Neural crest cell (in vitro differentiated cells): Measurements from ENCODE around the gene IBTK. TPM values are rescaled to one million over a fixed set of nuclear protein-coding genes. Genes with fewer than 3 reads are reported as not detected.

Experiments used
- DNase-seq: peaks from one replicate; pipeline ENCODE4 v3.0.0; 2021; ENCODE audit warnings: low read depth, mixed read lengths, low spot score
- H3K27ac Mint-ChIP-seq: one replicate; pipeline ENCODE4 v1.8.0; 2021; ENCODE audit warnings: mild to moderate bottlenecking, mixed read lengths; ENCODE audit not compliant: unreplicated experiment
- H3K27me3 Mint-ChIP-seq: 2 replicates; pipeline ENCODE4 v1.8.0; 2021; ENCODE audit warnings: low read depth, mild to moderate bottlenecking, mixed read lengths
- H3K36me3 Mint-ChIP-seq: 2 replicates; pipeline ENCODE4 v1.8.0; 2021; ENCODE audit warnings: low read depth, mild to moderate bottlenecking, mixed read lengths
- H3K4me1 Mint-ChIP-seq: 2 replicates; pipeline ENCODE4 v1.8.0; 2021; ENCODE audit warnings: mixed read lengths
- H3K4me3 Mint-ChIP-seq: one replicate; pipeline ENCODE4 v1.8.0; 2021; ENCODE audit warnings: mild to moderate bottlenecking, mixed read lengths
- H3K9me3 Mint-ChIP-seq: 2 replicates; pipeline ENCODE4 v1.8.0; 2021; ENCODE audit warnings: mixed read lengths
- total RNA-seq: library from RNA; stranded (reverse); gene quantifications from 2 replicates; pipeline ENCODE4 v1.2.1, GENCODE V29; 2021
- TF ChIP-seq, protein P1 (sequence below): fragments of 200-600 bp; sonication (generic); conservative IDR thresholded peaks from 2 replicates; pipeline ENCODE4 v1.5.0; 2021; ENCODE audit warnings: antibody characterized with exemption, mild to moderate bottlenecking

Gene IBTK
- total RNA-seq, 1 donor from 2014 or later = 26.5 TPM

DNA sequence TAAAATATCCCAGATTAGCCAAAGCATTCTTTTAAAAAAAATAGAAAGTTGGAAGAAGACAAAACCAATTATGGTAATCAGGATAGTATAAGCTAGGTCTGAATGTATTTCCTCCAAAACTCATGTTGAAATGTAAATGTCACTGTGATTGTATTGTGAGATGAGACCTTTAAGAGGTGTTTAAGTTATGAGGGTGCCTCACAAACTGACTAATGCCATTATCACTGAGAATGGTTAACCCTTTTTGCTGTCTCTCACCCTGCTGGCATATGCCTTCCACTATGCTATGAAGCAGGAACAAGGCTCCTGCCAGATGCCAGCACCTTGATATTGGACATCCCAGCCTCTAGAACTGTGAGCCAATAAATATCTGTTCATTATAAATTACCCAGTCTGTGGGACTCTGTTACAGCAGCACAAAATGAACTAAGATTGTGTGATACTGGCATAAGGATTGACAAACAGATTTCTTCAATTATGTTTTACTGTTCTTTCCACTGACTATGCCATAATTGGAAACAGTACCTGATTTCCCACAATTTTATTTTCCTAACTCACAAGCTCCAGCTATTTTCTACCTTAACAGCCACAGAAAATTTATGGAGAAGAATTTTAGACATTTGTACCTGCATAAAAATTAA is 63.8 kb downstream of the IBTK start:
- DNase-seq = no peak
- H3K9me3 Mint-ChIP-seq = no peaks in the 10 kb centered on the region
- TF ChIP-seq, protein P1, sequence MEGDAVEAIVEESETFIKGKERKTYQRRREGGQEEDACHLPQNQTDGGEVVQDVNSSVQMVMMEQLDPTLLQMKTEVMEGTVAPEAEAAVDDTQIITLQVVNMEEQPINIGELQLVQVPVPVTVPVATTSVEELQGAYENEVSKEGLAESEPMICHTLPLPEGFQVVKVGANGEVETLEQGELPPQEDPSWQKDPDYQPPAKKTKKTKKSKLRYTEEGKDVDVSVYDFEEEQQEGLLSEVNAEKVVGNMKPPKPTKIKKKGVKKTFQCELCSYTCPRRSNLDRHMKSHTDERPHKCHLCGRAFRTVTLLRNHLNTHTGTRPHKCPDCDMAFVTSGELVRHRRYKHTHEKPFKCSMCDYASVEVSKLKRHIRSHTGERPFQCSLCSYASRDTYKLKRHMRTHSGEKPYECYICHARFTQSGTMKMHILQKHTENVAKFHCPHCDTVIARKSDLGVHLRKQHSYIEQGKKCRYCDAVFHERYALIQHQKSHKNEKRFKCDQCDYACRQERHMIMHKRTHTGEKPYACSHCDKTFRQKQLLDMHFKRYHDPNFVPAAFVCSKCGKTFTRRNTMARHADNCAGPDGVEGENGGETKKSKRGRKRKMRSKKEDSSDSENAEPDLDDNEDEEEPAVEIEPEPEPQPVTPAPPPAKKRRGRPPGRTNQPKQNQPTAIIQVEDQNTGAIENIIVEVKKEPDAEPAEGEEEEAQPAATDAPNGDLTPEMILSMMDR = no peak
- H3K27ac Mint-ChIP-seq = no peak overlapping the region
- H3K36me3 Mint-ChIP-seq = peaks cover 4% of the 10 kb centered on the region
- no peaks in the 10 kb centered on the region for H3K4me1 Mint-ChIP-seq
- H3K27me3 Mint-ChIP-seq = no peaks in the 10 kb centered on the region
- H3K4me3 Mint-ChIP-seq = no peak overlapping the region

DNA sequence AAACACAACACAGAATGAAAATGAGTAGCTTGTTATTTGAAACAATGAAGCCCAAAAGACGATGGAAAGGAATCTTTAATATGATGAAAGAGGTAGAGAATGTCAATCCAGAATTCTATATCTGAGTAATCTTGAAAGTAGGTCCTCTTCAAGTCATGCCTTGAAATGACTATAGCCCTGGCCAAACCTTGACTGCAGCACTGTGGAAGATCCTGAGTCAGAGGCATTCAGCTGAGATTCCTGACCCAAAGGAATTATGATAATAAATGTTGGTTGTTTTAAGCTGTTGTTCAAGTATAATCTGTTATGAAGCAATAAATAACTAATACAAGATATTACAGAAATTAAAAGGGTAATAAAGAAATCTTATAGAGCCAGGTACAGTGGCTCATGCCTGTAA is 64.8 kb downstream of the IBTK start:
- H3K9me3 Mint-ChIP-seq = no peaks in the 10 kb centered on the region
- no peaks in the 10 kb centered on the region for H3K4me1 Mint-ChIP-seq
- H3K27me3 Mint-ChIP-seq = no peaks in the 10 kb centered on the region
- H3K36me3 Mint-ChIP-seq = peaks cover 4% of the 10 kb centered on the region
- no peak overlapping the region for H3K4me3 Mint-ChIP-seq
- H3K27ac Mint-ChIP-seq = no peak overlapping the region
- TF ChIP-seq, protein P1 = no peak
- DNase-seq = no peak

DNA sequence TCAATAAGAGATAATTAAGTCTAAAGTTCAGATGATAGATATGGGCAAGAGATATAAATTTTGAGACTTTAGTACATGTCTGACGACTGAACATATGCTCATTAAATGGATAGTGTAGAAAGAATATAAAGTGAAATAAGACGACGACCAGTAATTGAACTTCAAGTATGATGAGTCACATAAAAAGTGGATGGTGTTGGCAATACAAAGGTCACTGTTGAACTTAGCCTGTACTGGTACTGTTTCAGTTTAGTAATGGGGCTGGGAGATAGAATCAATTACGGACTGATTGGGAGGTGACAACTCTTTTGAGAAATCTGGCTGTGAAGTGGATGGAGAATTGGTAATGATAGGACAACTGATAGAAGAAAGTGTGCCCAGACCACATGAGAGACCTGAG is 68.1 kb downstream of the IBTK start:
- Mint-ChIP-seq H3K4me1 (no peaks in the 10 kb centered on the region), H3K9me3 (no peaks in the 10 kb centered on the region), H3K4me3 (no peak overlapping the region), H3K27me3 (no peaks in the 10 kb centered on the region), H3K27ac (no peak overlapping the region), H3K36me3 (peaks cover 4% of the 10 kb centered on the region)
- no peak for DNase-seq
- TF ChIP-seq, protein P1 = no peak

DNA sequence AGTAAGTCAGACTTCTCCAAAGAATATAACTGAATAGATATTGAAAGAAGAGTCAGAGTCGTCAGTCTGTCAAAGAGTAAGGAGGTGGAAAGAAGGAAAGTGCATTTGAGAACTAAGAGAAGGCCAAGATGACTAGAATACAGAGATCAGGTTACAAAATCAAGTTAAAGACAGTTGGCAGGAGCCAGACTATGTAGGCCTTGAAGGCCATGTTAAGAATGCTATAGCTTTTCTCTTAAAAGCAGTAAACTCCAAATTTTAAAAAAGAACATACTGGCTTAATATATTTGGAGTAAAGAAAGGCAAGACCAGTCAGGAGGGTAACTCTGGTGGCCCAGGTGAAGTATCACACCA is 68.8 kb downstream of the IBTK start:
- no peak overlapping the region for H3K4me3 Mint-ChIP-seq
- no peaks in the 10 kb centered on the region for H3K4me1 Mint-ChIP-seq
- H3K9me3 Mint-ChIP-seq = no peaks in the 10 kb centered on the region
- TF ChIP-seq, protein P1 = no peak
- H3K36me3 Mint-ChIP-seq = peaks cover 4% of the 10 kb centered on the region
- no peak overlapping the region for H3K27ac Mint-ChIP-seq
- H3K27me3 Mint-ChIP-seq = no peaks in the 10 kb centered on the region
- DNase-seq = no peak

DNA sequence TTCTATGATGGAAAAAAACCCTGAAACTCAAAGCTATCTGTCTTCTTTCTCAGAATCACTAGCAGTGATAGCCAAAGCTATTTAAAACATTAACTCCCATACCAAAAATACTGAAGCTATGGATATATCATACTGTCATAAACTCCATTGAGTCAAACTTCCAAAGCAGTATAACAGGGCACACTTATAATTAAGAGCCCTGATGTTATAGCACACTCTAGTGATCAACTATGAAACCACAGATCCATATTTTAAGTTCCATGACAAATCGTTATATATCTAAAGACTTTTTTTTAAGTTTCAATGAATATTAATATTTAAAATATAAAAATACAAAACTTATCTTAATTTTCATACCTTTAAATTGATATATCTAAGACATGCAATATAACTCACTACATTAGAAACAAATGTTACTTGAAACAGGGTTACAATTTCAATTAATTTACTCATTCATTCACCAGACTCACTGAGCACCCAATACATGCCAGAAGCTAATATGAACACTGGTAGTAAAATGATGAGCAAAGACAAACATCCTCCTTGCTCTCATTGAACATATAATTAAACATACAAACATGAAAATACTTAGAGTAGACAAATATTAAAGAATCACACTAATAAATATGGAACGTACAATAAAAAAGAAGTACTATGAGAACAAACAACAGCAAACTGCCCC is 69.3 kb downstream of the IBTK start:
- Mint-ChIP-seq H3K36me3 (peaks cover 4% of the 10 kb centered on the region), H3K27ac (no peak overlapping the region), H3K9me3 (no peaks in the 10 kb centered on the region), H3K4me3 (no peak overlapping the region), H3K27me3 (no peaks in the 10 kb centered on the region), H3K4me1 (no peaks in the 10 kb centered on the region)
- no peak for DNase-seq
- TF ChIP-seq, protein P1 = peak; percentile 75
